Adrenal gland (tissue), 12 donors: ENCODE data around the gene MDGA2. TPM values are rescaled to one million over a fixed set of nuclear protein-coding genes. Genes with fewer than 3 reads are reported as not detected.

ENCODE experiments used
- DNase-seq, 7 donors: peaks; one replicate each; pipeline ENCODE4 v3.0.0-alpha.2; 2019 to 2020
- H3K27ac ChIP-seq, 5 donors: fragments of 200-600 bp; sonication (generic) in 4 of 5; 1 replicate in 3 of 5; 2 replicates in 2 of 5; pipeline versions ENCODE4 v1.5.1 to v1.8.0; 2016 to 2020; ENCODE audit warnings: mild to moderate bottlenecking in 1 of 5
- H3K27me3 ChIP-seq: fragments of 200-600 bp; 2 replicates; pipeline ENCODE4 v1.8.0; 2021
- H3K36me3 ChIP-seq, 2 donors: fragments of 200-600 bp; replicated peaks in 1 of 2; 1 replicate in 1 of 2; 2 replicates in 1 of 2; pipeline versions ENCODE4 v1.5.1 to v1.8.0; 2018 to 2022
- H3K4me1 ChIP-seq, 2 donors: fragments of 200-600 bp; replicated peaks in 1 of 2; 1 replicate in 1 of 2; 2 replicates in 1 of 2; pipeline versions ENCODE4 v1.5.1 to v1.8.0; 2018 to 2021
- H3K4me3 ChIP-seq, 4 donors: fragments of 200-600 bp; sonication (generic) in 3 of 4; one replicate each; pipeline ENCODE4 v1.5.1; 2016 to 2018
- H3K9me3 ChIP-seq, 3 donors: fragments of 200-600 bp; sonication (generic) in 1 of 3; replicated peaks in 1 of 3; 1 replicate in 2 of 3; 2 replicates in 1 of 3; pipeline versions ENCODE4 v1.5.1 to v1.8.0; 2016 to 2021
- POLR2A ChIP-seq, 2 donors: fragments of 450-650 bp; IDR thresholded peaks; one replicate each; pipeline ENCODE4 v1.6.1; 2017; ENCODE audit warnings: antibody characterized with exemption in 2 of 2, mild to moderate bottlenecking in 2 of 2, moderate library complexity in 1 of 2
- WGBS, 4 donors: extraction: QIAGEN DNeasy Blood & Tissue Kit in 2 of 4; methylation state at CpG; one replicate each; pipeline versions ENCODE4 v1.1.5 to v1.1.7; 2013 to 2017; 5-methylcytosine and 5-hydroxymethylcytosine counted together
- intact Hi-C, 2 donors: fragments of 100-400 bp; cut with DNase I; formaldehyde crosslinking; loops; one replicate each; pipeline versions ENCODE4 v1.14.1 to v1.15.0; 2022 to 2023
- polyA plus RNA-seq, 3 donors: library from polyadenylated mRNA; stranded (reverse); fragments of 200-250 nt in 2 of 3; fragments of 350-450 nt in 1 of 3; fragmentation: Illumina TruSeq in 1 of 3; extraction: RNeasy Lipid Tissue Mini Kit (QIAGEN cat#74804) in 1 of 3; gene quantifications; one replicate each; pipeline ENCODE4 v1.2.3, GENCODE V29; 2013 to 2014
- total RNA-seq, 9 donors: library from RNA; depleted of rRNA in 4 of 9; stranded (reverse); fragments of >200 nt in 4 of 9; fragments of 120-200 nt in 1 of 9; fragmentation: NEBNext Ultra II Directional in 1 of 9; extraction: Animal tissue kit (Norgen Biotek cat#: 25700) in 1 of 9; gene quantifications; one replicate each; pipeline versions ENCODE4 v1.1.0 to v1.2.4, GENCODE V29; 2013 to 2023
- TF ChIP-seq, protein P1 (sequence below), 6 experiments: fragments of 450-650 bp in 4 of 6; fragments of 200-600 bp in 2 of 6; sonication (generic) in 1 of 6; IDR thresholded peaks; 1 replicate in 5 of 6; 2 replicates in 1 of 6; pipeline versions ENCODE4 v1.5.1 to v1.8.0; 2016 to 2021; ENCODE audit warnings: antibody characterized with exemption in 6 of 6, mild to moderate bottlenecking in 2 of 6, moderate library complexity in 1 of 6
- donor health status: healthy with polysubstance abuse.
- donor health status: Bipolar disorder and iron deficiency.
- donor health status: DM: yes; HTN: yes; CAD: no.
- donor health status: DM: no; HTN: no; CAD: no.
- donor health status: DM: no; HTN: no; CAD: no.
- donor health status: DM: yes; HTN: yes; CAD: no.

MDGA2 gene
- total and polyA plus RNA-seq, 12 donors: 0.08 to 3.5 (median 0.34) TPM; not detected in 5

DNA sequence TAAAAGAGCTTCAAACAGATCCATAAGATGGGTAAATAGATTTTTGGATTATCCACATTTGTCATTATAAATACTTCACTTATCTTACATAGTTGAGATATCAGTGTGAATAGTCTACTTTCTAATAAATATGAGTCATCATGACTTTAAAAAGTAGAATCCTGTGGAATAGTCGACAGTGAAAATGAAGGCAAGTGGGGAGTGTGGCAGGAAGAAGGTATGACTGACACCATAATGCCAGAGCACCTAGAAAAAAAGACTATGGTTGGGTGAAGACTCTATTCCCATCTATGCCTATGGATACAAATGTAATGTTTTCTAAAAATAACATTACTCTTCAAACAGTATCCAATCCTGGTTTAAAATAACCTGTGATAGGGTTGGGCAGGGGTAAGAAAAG lies 117.5 kb downstream of the MDGA2 start:
- no peak for DNase-seq
- Histone ChIP-seq H3K9me3 (no peaks in the 10 kb centered on the region), H3K27me3 (no peaks in the 10 kb centered on the region), H3K27ac (no peak overlapping the region), H3K36me3 (no peaks in the 10 kb centered on the region), H3K4me1 (no peaks in the 10 kb centered on the region), H3K4me3 (no peak overlapping the region)
- no peak for TF ChIP-seq POLR2A (IDR thresholded peaks at IDR 0.05)
- TF ChIP-seq, protein P1, sequence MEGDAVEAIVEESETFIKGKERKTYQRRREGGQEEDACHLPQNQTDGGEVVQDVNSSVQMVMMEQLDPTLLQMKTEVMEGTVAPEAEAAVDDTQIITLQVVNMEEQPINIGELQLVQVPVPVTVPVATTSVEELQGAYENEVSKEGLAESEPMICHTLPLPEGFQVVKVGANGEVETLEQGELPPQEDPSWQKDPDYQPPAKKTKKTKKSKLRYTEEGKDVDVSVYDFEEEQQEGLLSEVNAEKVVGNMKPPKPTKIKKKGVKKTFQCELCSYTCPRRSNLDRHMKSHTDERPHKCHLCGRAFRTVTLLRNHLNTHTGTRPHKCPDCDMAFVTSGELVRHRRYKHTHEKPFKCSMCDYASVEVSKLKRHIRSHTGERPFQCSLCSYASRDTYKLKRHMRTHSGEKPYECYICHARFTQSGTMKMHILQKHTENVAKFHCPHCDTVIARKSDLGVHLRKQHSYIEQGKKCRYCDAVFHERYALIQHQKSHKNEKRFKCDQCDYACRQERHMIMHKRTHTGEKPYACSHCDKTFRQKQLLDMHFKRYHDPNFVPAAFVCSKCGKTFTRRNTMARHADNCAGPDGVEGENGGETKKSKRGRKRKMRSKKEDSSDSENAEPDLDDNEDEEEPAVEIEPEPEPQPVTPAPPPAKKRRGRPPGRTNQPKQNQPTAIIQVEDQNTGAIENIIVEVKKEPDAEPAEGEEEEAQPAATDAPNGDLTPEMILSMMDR (IDR thresholded peaks at IDR 0.05): no peak
- 53 to 64% (median 60%) methylated on average over 1 of the region's 1 CpG for WGBS, 4 donors
- intact Hi-C loops: no loop called here

DNA sequence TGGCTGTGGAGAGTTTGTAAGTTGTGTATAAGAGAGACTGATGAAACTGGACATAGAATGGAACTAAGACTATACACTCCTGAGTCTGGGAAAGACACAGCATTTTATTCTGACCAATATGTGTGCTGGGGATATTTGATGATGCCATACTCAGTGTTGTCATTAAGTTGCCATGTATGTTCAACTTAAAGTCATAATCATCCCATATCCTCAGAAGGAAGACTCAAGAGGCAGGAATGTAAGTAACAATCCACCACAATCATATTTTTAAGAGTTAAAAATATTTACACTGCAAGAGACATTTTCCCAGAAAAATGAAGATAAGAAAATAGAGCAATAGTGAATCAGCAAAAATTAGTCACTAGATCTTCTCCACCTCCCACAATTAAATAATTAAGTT lies 120.1 kb downstream of the MDGA2 start:
- no peaks in the 10 kb centered on the region for H3K4me1 ChIP-seq
- H3K9me3 ChIP-seq: no peaks in the 10 kb centered on the region
- H3K4me3 ChIP-seq: no peak overlapping the region
- intact Hi-C loops: no loop called here
- DNase-seq: no peak
- TF ChIP-seq, protein P1 (IDR thresholded peaks at IDR 0.05): no peak
- no peak for TF ChIP-seq POLR2A (IDR thresholded peaks at IDR 0.05)
- H3K27me3 ChIP-seq: no peaks in the 10 kb centered on the region
- H3K36me3 ChIP-seq: no peaks in the 10 kb centered on the region
- no peak overlapping the region for H3K27ac ChIP-seq

DNA sequence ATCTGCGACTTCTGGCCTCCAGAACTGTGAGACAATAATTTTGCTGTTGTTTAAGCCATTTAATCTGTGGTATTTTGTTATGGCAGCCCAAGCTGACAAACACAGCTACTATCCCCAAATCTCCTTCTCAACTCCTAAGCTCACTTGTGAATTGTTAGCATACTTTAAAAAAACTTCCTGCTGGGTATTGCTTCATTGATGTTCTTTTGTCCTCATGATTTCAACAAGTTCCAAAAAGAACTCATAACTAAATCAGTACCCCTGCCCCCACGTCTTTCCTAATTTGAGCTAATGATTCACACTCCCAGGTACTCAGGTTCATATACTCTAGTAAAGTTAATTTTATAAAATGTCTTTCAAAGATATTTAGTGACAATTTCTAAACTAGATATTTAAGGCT lies 125.5 kb downstream of the MDGA2 start:
- TF ChIP-seq, protein P1 (IDR thresholded peaks at IDR 0.05): no peak
- TF ChIP-seq POLR2A (IDR thresholded peaks at IDR 0.05): no peak
- intact Hi-C loops: no loop called here
- H3K4me1 ChIP-seq: no peaks in the 10 kb centered on the region
- H3K27ac ChIP-seq: no peak overlapping the region
- H3K9me3 ChIP-seq: no peaks in the 10 kb centered on the region
- no peaks in the 10 kb centered on the region for H3K36me3 ChIP-seq
- H3K27me3 ChIP-seq: no peaks in the 10 kb centered on the region
- DNase-seq: no peak
- WGBS, 4 donors: 73 to 83% (median 76%) methylated on average over 2 of the region's 2 CpGs
- H3K4me3 ChIP-seq: no peak overlapping the region

DNA sequence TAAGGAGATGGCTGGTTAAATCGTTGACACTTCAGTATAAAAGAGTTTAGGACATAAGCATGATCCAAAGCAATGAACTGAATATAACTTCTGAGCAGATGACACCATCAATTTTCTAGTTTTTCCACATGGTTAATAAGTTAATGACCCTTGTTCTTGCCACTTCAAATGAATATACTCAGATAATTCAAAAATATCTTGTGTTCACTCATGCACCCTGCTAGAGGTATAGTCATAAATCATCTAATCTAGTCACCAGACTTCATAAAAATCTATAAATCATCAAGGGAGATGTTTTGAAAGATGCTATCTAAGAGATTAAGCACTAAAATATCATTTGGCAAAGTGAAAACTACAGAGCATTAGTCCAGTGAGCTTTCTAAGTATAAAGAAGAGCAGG lies 131.9 kb downstream of the MDGA2 start:
- Histone ChIP-seq H3K9me3 (no peaks in the 10 kb centered on the region), H3K27ac (no peak overlapping the region), H3K27me3 (no peaks in the 10 kb centered on the region), H3K36me3 (no peaks in the 10 kb centered on the region), H3K4me1 (no peaks in the 10 kb centered on the region), H3K4me3 (no peak overlapping the region)
- WGBS, 4 donors: 35 to 46% (median 45%) methylated on average over 1 of the region's 1 CpG
- no peak for DNase-seq
- intact Hi-C loops: no loop called here
- TF ChIP-seq, protein P1 (IDR thresholded peaks at IDR 0.05): no peak
- no peak for TF ChIP-seq POLR2A (IDR thresholded peaks at IDR 0.05)
